HG03108 (cell line): ENCODE data around the gene TNFRSF25.
"Not testable (repeated sequence)": the region's sequence is repeated elsewhere in the genome, so short reads cannot be mapped to it uniquely, and the experiment has no call there.

ENCODE experiments used
- ATAC-seq: cut with Tn5 transposase; IDR thresholded peaks from one replicate; pipeline ENCODE4 v1.9.1; 2021; ENCODE audit warnings: moderate library complexity; ENCODE audit not compliant: unreplicated experiment

Gene TNFRSF25

GRCh38 chr1:6470132-6471085, 4.4 kb upstream of the TNFRSF25 start:
- ATAC-seq = no peak

GRCh38 chr1:6468729-6469461, 2.9 kb upstream of the TNFRSF25 start:
- ATAC-seq = no peak

- ATAC-seq = no peak
Measured at GRCh38 chr1:6467744-6468688, 2.0 kb upstream of the TNFRSF25 start.

- no peak for ATAC-seq
Measured at GRCh38 chr1:6467224-6467623, 1.3 kb upstream of the TNFRSF25 start.

GRCh38 chr1:6466751-6467150, 778 bp upstream of the TNFRSF25 start:
- no peak for ATAC-seq

GRCh38 chr1:6465461-6466005, 440 bp downstream of the TNFRSF25 start:
- ATAC-seq = no peak

- ATAC-seq = no peak
Measured at GRCh38 chr1:6464915-6465314, 1.1 kb downstream of the TNFRSF25 start.

GRCh38 chr1:6464514-6464836, 1.5 kb downstream of the TNFRSF25 start:
- no peak for ATAC-seq

GRCh38 chr1:6463120-6463412, 2.9 kb downstream of the TNFRSF25 start:
- ATAC-seq = no peak

- no peak for ATAC-seq
Measured at GRCh38 chr1:6462412-6463119, 3.4 kb downstream of the TNFRSF25 start.

- ATAC-seq = no peak
Measured at GRCh38 chr1:6461538-6462411, 4.2 kb downstream of the TNFRSF25 start.

GRCh38 chr1:6461051-6461530, 4.9 kb downstream of the TNFRSF25 start:
- ATAC-seq = no peak

- ATAC-seq = no peak
Measured at GRCh38 chr1:6460301-6461050, 5.5 kb downstream of the TNFRSF25 start.

GRCh38 chr1:6459850-6460265, 6.1 kb downstream of the TNFRSF25 start:
- no peak for ATAC-seq

- ATAC-seq = no peak
Measured at GRCh38 chr1:6456800-6457466, 9.0 kb downstream of the TNFRSF25 start.

GRCh38 chr1:6455752-6456520, 10.0 kb downstream of the TNFRSF25 start:
- not testable (repeated sequence) for ATAC-seq
